ENCODE measurements around the gene OR13C8.
"Not testable (repeated sequence)": the region's sequence is repeated elsewhere in the genome, so short reads cannot be mapped to it uniquely, and the experiment has no call there.

OR13C8 gene

GRCh38 chr9:104568868-104569267 is at the start of gene OR13C8:
TSS of gene OR13C8 (plus strand) at chr9:104569168. CDS start at chr9:104569168, 0 bp downstream.
- no peak for DNase-seq

GRCh38 chr9:104520241-104520640 is 48.7 kb upstream of the OR13C8 start:
- DNase-seq: not testable (repeated sequence)

GRCh38 chr9:104527109-104527508 is 41.9 kb upstream of the OR13C8 start, which contains the start of gene OR13C4:
TSS of gene OR13C4 (minus strand) at chr9:104527209. CDS start at chr9:104527209, 0 bp downstream.
- no peak for DNase-seq

- DNase-seq: no peak
Measured at GRCh38 chr9:104536756-104537155, 32.2 kb upstream of the OR13C8 start, which contains the start of gene OR13C3. TSS of gene OR13C3 (minus strand) at chr9:104536856. CDS start at chr9:104536723, 133 bp downstream.

- DNase-seq: no peak
Measured at GRCh38 chr9:104539275-104539674, 29.7 kb upstream of the OR13C8 start.

GRCh38 chr9:104544644-104545043 is 24.3 kb upstream of the OR13C8 start:
- DNase-seq: no peak

GRCh38 chr9:104553261-104553660 is 15.7 kb upstream of the OR13C8 start:
- no peak for DNase-seq

GRCh38 chr9:104555521-104555920 is 13.4 kb upstream of the OR13C8 start:
- DNase-seq: no peak

GRCh38 chr9:104556830-104557634 is 11.9 kb upstream of the OR13C8 start:
- DNase-seq: no peak

- no peak for DNase-seq
Measured at GRCh38 chr9:104564358-104564757, 4.6 kb upstream of the OR13C8 start.

- no peak for DNase-seq
Measured at GRCh38 chr9:104572612-104573011, 3.6 kb downstream of the OR13C8 start.

- DNase-seq: no peak
Measured at GRCh38 chr9:104575456-104575855, 6.5 kb downstream of the OR13C8 start.

GRCh38 chr9:104577263-104577662 is 8.3 kb downstream of the OR13C8 start:
- DNase-seq: no peak

- DNase-seq: no peak
Measured at GRCh38 chr9:104580562-104580961, 11.6 kb downstream of the OR13C8 start.

GRCh38 chr9:104586496-104587180 is 17.7 kb downstream of the OR13C8 start:
- DNase-seq: no peak

- DNase-seq: no peak
Measured at GRCh38 chr9:104589626-104590025, 20.7 kb downstream of the OR13C8 start.

GRCh38 chr9:104598749-104599148 is 29.8 kb downstream of the OR13C8 start:
- not testable (repeated sequence) for DNase-seq

GRCh38 chr9:104599313-104599712 is 30.3 kb downstream of the OR13C8 start, which contains the start of gene OR13C5:
TSS of gene OR13C5 (minus strand) at chr9:104599413. CDS start at chr9:104599413, 0 bp downstream.
- DNase-seq: not testable (repeated sequence)

GRCh38 chr9:104604801-104605200 is 35.8 kb downstream of the OR13C8 start:
- DNase-seq: no peak

GRCh38 chr9:104605527-104605926 is 36.6 kb downstream of the OR13C8 start, which contains the start of gene OR13C2:
TSS of gene OR13C2 (minus strand) at chr9:104605627. CDS start at chr9:104605627, 0 bp downstream.
- not testable (repeated sequence) for DNase-seq

- DNase-seq: no peak
Measured at GRCh38 chr9:104606152-104606551, 37.2 kb downstream of the OR13C8 start.

- no peak for DNase-seq
Measured at GRCh38 chr9:104608336-104608735, 39.4 kb downstream of the OR13C8 start.

GRCh38 chr9:104611213-104611612 is 42.2 kb downstream of the OR13C8 start:
- DNase-seq: no peak

- DNase-seq: no peak
Measured at GRCh38 chr9:104617418-104617817, 48.5 kb downstream of the OR13C8 start.

Data from CD4-positive, alpha-beta T cell treated with Interleukin-17A for 4 hours (primary cell).